Measurements from ENCODE around the gene CATSPERE.

DNA sequence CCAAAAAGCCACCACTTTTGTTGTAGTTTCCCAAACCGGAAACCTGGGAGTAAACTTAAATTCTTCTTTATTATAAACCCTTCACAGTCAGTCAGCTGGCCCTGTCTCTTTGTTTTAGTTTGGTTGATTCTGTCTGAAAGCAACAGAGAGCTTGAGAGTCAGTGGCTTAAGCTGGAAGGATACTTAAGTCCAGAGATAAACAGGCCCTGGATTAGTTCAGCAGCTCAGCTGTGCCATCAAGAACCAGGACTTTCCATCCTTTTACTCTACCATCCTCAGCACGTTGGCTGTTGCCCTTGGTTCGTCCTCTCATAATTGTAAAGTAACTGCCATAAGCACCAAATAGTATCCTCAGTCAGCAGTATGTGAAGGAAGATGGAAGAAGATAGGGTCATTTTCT is 196.3 kb downstream of the CATSPERE start:
- TF ChIP-seq CTCF (conservative IDR thresholded peaks at IDR 0.05 in 1 of 2, IDR thresholded peaks at IDR 0.05 in 1 of 2; ENCODE audit: extremely low read depth in 1 of 2, insufficient read depth in 1 of 2, low read depth in 1 of 2, low read length in 2 of 2) = no peak
- TF ChIP-seq EZH2 (IDR thresholded peaks at IDR 0.05; ENCODE audit: borderline replicate concordance, low read length) = no peak

All from mammary epithelial cell (primary cell).